OCI-LY7 (cell line): ENCODE results near the gene FEN1.

ENCODE experiments used
- CTCF ChIP-seq: fragments of 200-600 bp; sonication (generic); conservative IDR thresholded peaks from 2 replicates; pipeline ENCODE4 v1.5.1; 2014; ENCODE audit warnings: mild to moderate bottlenecking, antibody characterized with exemption, low read length, moderate library complexity, mixed read lengths
- EZH2phosphoT487 ChIP-seq: fragments of 200-600 bp; sonication (generic); IDR thresholded peaks from 2 replicates; pipeline ENCODE4 v1.6.1; 2018; ENCODE audit warnings: low read depth, borderline replicate concordance, mild to moderate bottlenecking, mixed run types, antibody characterized with exemption, low read length, moderate library complexity, mixed read lengths

GRCh38 chr11:61783717-61784505, 8.8 kb upstream of the FEN1 start:
- no peak for TF ChIP-seq CTCF
- no peak for TF ChIP-seq EZH2phosphoT487
